Esophagus mucosa (tissue), 1 donor: ENCODE measurements around the gene RAB20. TPM values are rescaled to one million over a fixed set of nuclear protein-coding genes. Genes with fewer than 3 reads are reported as not detected.
A peak's percentile ranks its signal among the peaks of the same experiment; 100 is the strongest.
"Not testable (repeated sequence)": the region's sequence is repeated elsewhere in the genome, so short reads cannot be mapped to it uniquely, and the experiment has no call there.

Experiments used
- ATAC-seq: fragments of 200-7000 bp; cut with Tn5 transposase; one replicate; pipeline ENCODE4 v1.9.1; 2020
- total RNA-seq: library from RNA; stranded (reverse); gene quantifications from one replicate; pipeline ENCODE4 v1.2.4, GENCODE V29; 2023
- donor health status: DM: yes; HTN: yes; CAD: no.

Gene RAB20
- total RNA-seq, 1 donor from 2014 or later: 1.6 TPM

- peak; percentile 11 for ATAC-seq
These were observed 14.0 kb upstream of the RAB20 start for GRCh38 chr13:110575322-110576069.

DNA sequence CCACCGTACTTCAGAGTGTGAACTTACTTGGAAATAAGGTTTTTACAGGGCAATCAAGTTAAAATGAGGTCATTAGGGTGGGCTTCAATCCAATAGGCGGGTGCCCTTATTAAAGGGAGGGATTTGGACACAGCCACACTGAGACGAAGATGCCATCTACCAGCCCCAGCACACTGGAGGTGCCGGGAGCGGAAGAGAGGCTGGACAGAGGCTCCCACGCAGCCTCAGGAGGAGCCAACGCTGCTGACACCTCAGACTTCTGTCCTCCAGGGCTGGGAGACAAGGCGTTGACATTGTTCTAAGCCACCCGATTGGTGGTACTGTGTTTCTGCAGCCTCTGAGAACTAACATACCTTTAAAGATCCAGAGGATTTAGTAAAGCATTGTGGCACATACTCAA, 12.6 kb upstream of the RAB20 start:
- no peak for ATAC-seq

- no peak for ATAC-seq
These were observed 11.2 kb upstream of the RAB20 start for GRCh38 chr13:110572778-110573118.

DNA sequence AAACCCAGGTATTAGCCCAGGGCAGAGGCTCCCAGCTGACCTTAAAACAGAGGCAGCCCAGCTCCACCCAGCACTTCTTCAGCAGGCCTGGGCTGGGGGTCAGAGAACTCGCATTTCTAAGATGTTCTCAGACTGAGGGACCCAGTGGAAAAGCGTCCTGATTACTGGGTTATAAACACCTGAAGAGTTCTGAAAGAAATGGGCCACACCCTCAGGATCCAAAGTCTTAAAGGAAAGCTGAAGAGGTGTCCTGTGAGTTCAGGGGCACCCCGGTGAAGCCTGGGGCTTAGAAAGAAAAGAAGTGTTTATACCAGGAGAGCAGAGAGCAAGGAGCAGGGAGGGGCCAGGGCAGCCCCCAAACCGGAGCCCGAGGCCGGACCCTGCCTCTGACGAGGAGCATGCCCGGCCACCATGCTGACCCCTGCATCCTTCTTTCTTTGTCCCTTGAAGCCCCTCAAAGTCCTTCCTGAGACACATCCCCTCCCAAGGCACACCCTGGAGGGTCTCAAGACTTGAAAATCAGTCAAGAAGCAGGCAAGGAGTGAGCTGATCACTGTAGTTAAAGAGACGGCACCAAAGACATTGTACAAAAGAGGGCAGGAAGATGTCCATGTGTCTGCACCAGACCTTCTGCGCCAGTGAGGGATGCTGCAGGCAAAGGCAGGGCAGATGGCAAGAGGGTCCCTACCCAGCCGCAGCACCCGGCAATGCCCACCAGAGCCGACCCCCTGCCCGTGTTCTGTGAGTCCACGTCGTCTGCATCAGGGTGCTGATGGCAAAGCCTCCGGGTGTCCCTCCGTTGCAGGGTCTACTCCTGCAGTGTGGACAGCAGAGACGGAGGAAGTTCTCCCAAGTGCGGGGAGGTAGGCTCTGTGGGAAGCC, 10.6 kb upstream of the RAB20 start:
- no peak for ATAC-seq

- no peak for ATAC-seq
These were observed 9.4 kb upstream of the RAB20 start for GRCh38 chr13:110570886-110571285.

- not testable (repeated sequence) for ATAC-seq
These were observed 8.4 kb upstream of the RAB20 start for GRCh38 chr13:110569962-110570361.

DNA sequence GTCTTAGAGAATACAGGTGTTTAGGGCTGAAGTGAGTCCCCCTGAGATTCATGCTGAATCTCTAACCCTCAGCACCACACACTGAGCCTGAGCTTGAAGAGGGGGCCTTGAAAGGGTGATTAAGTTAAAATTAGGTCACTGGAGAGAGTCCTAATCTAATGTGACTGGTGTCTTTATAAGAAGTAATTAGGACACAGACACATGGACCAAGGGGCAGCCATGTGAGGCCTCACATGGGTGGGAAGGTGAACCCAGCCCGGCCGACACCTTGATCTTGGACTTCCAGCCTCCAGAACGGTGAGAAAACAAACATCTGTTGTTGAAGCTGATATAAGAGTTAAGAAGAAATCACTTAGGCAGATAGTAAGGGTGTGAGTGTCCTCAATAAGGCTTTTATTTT, 7.1 kb upstream of the RAB20 start:
- no peak for ATAC-seq

- no peak for ATAC-seq
These were observed 4.6 kb upstream of the RAB20 start for GRCh38 chr13:110566171-110566570.

GRCh38 chr13:110565296-110565695, 3.8 kb upstream of the RAB20 start:
- ATAC-seq: no peak

- no peak for ATAC-seq
These were observed 3.0 kb upstream of the RAB20 start for GRCh38 chr13:110564472-110564985.

- ATAC-seq: no peak
These were observed 1.9 kb upstream of the RAB20 start for GRCh38 chr13:110563463-110563774.

DNA sequence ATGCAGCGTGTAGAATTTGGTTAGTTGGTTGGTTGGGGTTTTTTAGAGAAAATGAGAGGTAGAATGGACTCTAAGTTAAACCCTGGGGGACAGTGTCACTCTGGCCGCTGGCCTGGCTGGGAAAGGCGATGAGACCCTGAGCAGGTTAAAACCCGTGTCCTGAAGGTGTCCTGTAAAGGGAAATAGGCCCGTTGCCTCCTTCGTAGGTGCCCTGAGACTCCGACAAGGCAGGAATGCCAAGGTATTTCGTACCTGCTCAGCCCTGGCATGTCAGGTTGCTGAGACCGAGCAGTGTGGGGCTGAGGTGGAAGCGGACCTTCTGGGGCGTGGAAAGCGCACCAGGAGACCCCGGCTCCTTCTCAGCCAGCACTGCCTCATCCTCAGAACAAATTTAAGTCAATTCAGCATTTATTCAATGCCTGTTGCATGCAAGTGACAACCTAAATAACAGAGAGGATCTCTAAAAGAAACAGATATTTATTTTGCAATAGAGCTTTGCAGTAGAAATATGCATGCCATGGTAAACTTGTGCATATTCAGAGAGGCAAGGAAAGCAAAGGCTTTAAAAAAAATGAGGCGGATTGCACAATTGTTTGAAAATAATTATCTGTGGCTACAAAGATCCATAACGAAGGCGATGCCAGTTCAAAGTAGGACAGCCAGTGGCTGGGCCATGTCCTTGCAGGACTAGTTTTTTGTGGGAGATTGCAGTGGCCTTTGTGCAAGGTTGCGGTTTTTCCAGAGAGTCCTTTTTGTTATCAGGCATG, 1.4 kb upstream of the RAB20 start:
- no peak for ATAC-seq

DNA sequence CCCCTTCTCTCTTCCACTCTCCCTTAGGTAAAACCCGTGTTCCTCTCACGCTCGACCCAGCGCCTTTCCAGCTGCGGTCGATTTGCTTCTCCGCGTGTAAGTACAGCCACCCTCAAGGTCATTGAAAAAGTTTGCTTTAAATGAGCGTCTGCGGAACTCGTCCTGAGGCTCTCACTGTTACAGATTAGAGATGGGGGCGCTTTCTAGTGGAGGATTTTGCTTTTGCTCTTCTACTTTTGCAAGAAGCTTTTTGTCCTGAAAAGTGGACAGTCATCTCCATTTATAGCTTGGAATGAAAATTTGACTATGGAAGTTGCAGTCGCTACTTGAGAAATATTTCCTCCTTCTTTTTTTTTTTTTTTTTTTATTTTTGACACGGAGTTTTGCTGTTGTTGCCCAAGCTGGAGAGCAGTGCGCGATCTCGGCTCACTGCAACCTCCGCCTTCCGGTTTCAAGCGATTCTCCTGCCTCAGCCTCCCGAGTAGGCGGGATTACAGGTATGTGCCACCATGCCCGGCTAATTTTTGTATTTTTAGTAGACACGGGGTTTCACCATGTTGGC, 595 bp upstream of the RAB20 start:
- no peak for ATAC-seq

- peak; percentile 22 for ATAC-seq
These were observed 750 bp downstream of the RAB20 start for GRCh38 chr13:110560601-110561343.

- ATAC-seq: no peak
These were observed 1.5 kb downstream of the RAB20 start for GRCh38 chr13:110559986-110560385.

DNA sequence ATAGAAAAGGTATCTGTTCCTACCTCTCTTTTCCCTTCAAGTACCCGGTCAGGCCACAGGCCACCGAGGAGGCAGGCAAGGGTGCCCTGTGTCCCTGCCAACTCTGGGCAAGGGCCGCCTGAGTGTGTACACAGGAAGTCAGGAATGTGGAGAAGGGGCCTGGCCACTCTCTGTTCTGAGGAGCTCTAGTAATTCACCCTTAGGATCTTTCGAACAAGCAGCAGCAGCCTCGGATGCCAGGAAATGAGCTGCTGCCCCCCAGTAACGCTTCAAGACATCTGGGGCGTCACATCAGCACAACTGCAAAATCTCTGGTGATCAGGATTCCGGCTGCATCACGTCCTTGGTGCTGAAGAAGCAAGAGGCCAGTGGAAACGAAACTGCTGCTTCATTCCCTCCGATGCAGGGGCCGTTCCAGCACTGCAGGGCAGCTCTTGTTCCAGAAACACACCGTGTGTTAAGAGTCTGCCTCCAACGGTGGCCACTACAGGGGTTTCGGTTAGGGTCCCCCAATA, 2.0 kb downstream of the RAB20 start:
- ATAC-seq: no peak

- ATAC-seq: no peak
These were observed 3.8 kb downstream of the RAB20 start for GRCh38 chr13:110557610-110558305.

DNA sequence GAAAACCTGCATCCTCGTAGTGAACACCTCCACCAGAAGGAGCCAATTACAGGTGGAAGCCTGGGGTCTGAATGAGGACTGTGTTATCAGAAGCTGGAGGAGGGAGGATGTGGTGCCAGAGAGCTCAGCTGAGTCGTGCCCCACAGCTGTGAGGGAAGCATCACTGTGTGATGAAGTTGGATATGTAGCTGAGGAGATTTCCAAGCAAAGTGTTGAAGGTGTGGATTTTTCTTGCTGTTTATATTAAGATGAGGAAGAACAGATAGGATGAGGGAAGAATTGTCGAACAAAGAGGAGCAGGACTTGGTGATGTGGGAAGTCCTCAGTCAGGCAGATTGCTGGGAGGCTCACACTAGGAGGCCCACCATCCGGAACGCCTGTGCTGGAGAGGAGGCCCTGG, 4.4 kb downstream of the RAB20 start:
- no peak for ATAC-seq

GRCh38 chr13:110556224-110556606, 5.3 kb downstream of the RAB20 start:
- no peak for ATAC-seq

GRCh38 chr13:110555601-110556223, 5.8 kb downstream of the RAB20 start:
- peak; percentile 56 for ATAC-seq

DNA sequence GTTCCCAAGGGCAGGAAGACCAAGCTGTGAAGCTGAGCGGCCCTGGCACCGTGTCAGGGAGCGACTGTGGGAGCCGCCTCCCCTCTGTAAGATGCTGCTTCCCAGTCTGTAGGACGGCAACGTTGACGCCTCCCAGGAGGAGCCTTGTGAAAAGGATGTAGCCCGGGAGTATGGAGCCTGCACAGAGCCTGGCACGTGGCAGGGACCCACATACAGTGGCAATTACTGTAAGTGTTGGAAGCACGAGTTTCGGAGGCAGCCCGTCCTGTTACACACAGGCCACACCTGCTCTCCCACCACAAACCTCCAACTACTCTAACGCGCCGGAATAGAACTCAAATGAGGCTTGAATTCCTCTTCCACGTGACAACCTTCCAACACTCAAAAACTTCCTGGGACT, 6.6 kb downstream of the RAB20 start:
- ATAC-seq: no peak
